ENCODE measurements around the gene ENO4. TPM values are rescaled to one million over a fixed set of nuclear protein-coding genes. Genes with fewer than 3 reads are reported as not detected.

The ENO4 gene
- total and polyA plus RNA-seq, 7 experiments from 2014 or later = not detected

- Mint-ChIP-seq H3K27ac (no peak overlapping the region), H3K4me3 (no peak overlapping the region), H3K4me1 (no peaks in the 10 kb centered on the region), H3K36me3 (no peaks in the 10 kb centered on the region), H3K27me3 (peaks cover 0 to 18% (median 5%) of the 10 kb centered on the region in 5 donors), H3K9me3 (peaks cover 0 to 2% (median 0%) of the 10 kb centered on the region in 11 donors)
- Histone ChIP-seq H3K4me3 (ENCODE audit: low read length) (no peak overlapping the region), H3K36me3 (ENCODE audit: control insufficient read depth in 2 of 3, insufficient read depth in 3 of 3, low read length in 3 of 3) (no peaks in the 10 kb centered on the region), H3K9me3 (ENCODE audit: control insufficient read depth in 2 of 3, low read length in 3 of 3) (no peaks in the 10 kb centered on the region), H3K27ac (ENCODE audit: low read depth, low read length) (no peak overlapping the region), H3K27me3 (ENCODE audit: control insufficient read depth in 2 of 2, insufficient read depth in 2 of 2, low read length in 2 of 2) (no peaks in the 10 kb centered on the region), H3K4me1 (ENCODE audit: control insufficient read depth in 2 of 2, insufficient read depth in 2 of 2, low read length in 2 of 2) (no peaks in the 10 kb centered on the region)
- ATAC-seq (no peak), DNase-seq (no peak)
- ChIA-PET POLR2A (no interaction called here), CTCF (no interaction called here)
- intact Hi-C loops (cut with micrococcal nuclease) = no loop called here
These were observed 60.0 kb downstream of the ENO4 start for GRCh38 chr10:116909307-116909706.

- Histone ChIP-seq H3K27ac (ENCODE audit: low read depth, low read length) (no peak overlapping the region), H3K9me3 (ENCODE audit: control insufficient read depth in 2 of 3, low read length in 3 of 3) (no peaks in the 10 kb centered on the region), H3K36me3 (ENCODE audit: control insufficient read depth in 2 of 3, insufficient read depth in 3 of 3, low read length in 3 of 3) (no peaks in the 10 kb centered on the region), H3K4me1 (ENCODE audit: control insufficient read depth in 2 of 2, insufficient read depth in 2 of 2, low read length in 2 of 2) (no peaks in the 10 kb centered on the region), H3K4me3 (ENCODE audit: low read length) (no peak overlapping the region), H3K27me3 (ENCODE audit: control insufficient read depth in 2 of 2, insufficient read depth in 2 of 2, low read length in 2 of 2) (no peaks in the 10 kb centered on the region)
- ATAC-seq (no peak), DNase-seq (no peak)
- POLR2A ChIA-PET = no interaction called here
- Mint-ChIP-seq H3K4me1 (no peaks in the 10 kb centered on the region), H3K9me3 (peaks cover 0 to 2% (median 0%) of the 10 kb centered on the region in 11 donors), H3K27me3 (peaks cover 0 to 15% (median 5%) of the 10 kb centered on the region in 5 donors), H3K27ac (no peak overlapping the region), H3K4me3 (no peak overlapping the region), H3K36me3 (no peaks in the 10 kb centered on the region)
- CTCF ChIA-PET = no interaction called here
- intact Hi-C loops (cut with micrococcal nuclease) = no loop called here
These were observed 61.6 kb downstream of the ENO4 start for GRCh38 chr10:116910910-116911309.

- H3K9me3 ChIP-seq (ENCODE audit: control insufficient read depth in 2 of 3, low read length in 3 of 3) = no peaks in the 10 kb centered on the region
- no peak overlapping the region for H3K4me3 Mint-ChIP-seq
- H3K9me3 Mint-ChIP-seq = peaks cover 0 to 2% (median 0%) of the 10 kb centered on the region in 11 donors
- H3K27me3 Mint-ChIP-seq = peaks cover 0 to 15% (median 5%) of the 10 kb centered on the region in 5 donors
- DNase-seq (no peak), ATAC-seq (no peak)
- CTCF ChIA-PET = interaction anchor here (0.9 kb wide), 1 partner anchor 262 kb away, joined by 3 read pairs; no protein-coding TSS in a partner anchor
- no peaks in the 10 kb centered on the region for H3K4me1 ChIP-seq (ENCODE audit: control insufficient read depth in 2 of 2, insufficient read depth in 2 of 2, low read length in 2 of 2)
- intact Hi-C loops (cut with micrococcal nuclease) = no loop called here
- H3K27me3 ChIP-seq (ENCODE audit: control insufficient read depth in 2 of 2, insufficient read depth in 2 of 2, low read length in 2 of 2) = no peaks in the 10 kb centered on the region
- no peaks in the 10 kb centered on the region for H3K36me3 Mint-ChIP-seq
- no peak overlapping the region for H3K27ac Mint-ChIP-seq
- H3K4me1 Mint-ChIP-seq = no peaks in the 10 kb centered on the region
- H3K36me3 ChIP-seq (ENCODE audit: control insufficient read depth in 2 of 3, insufficient read depth in 3 of 3, low read length in 3 of 3) = no peaks in the 10 kb centered on the region
- H3K4me3 ChIP-seq (ENCODE audit: low read length) = no peak overlapping the region
- POLR2A ChIA-PET = interaction anchor here (0.6 kb wide), 1 partner anchor 12 kb away, joined by 3 read pairs; no protein-coding TSS in a partner anchor
- H3K27ac ChIP-seq (ENCODE audit: low read depth, low read length) = no peak overlapping the region
These were observed 62.9 kb downstream of the ENO4 start for GRCh38 chr10:116912162-116912561.

GRCh38 chr10:116913695-116914094, 64.4 kb downstream of the ENO4 start:
- Mint-ChIP-seq H3K27ac (no peak overlapping the region), H3K36me3 (no peaks in the 10 kb centered on the region), H3K27me3 (peaks cover 0 to 15% (median 11%) of the 10 kb centered on the region in 5 donors), H3K9me3 (peaks cover 0 to 2% (median 0%) of the 10 kb centered on the region in 11 donors), H3K4me3 (no peak overlapping the region), H3K4me1 (no peaks in the 10 kb centered on the region)
- Histone ChIP-seq H3K27ac (ENCODE audit: low read depth, low read length) (no peak overlapping the region), H3K36me3 (ENCODE audit: control insufficient read depth in 2 of 3, insufficient read depth in 3 of 3, low read length in 3 of 3) (no peaks in the 10 kb centered on the region), H3K4me1 (ENCODE audit: control insufficient read depth in 2 of 2, insufficient read depth in 2 of 2, low read length in 2 of 2) (no peaks in the 10 kb centered on the region), H3K27me3 (ENCODE audit: control insufficient read depth in 2 of 2, insufficient read depth in 2 of 2, low read length in 2 of 2) (no peaks in the 10 kb centered on the region), H3K4me3 (ENCODE audit: low read length) (no peak overlapping the region), H3K9me3 (ENCODE audit: control insufficient read depth in 2 of 3, low read length in 3 of 3) (no peaks in the 10 kb centered on the region)
- CTCF ChIA-PET = no interaction called here
- POLR2A ChIA-PET = no interaction called here
- intact Hi-C loops (cut with micrococcal nuclease) = no loop called here
- ATAC-seq (no peak), DNase-seq (no peak)

- H3K36me3 ChIP-seq (ENCODE audit: control insufficient read depth in 2 of 3, insufficient read depth in 3 of 3, low read length in 3 of 3) = no peaks in the 10 kb centered on the region
- ChIA-PET CTCF (no interaction called here), POLR2A (no interaction called here)
- DNase-seq = no peak
- no peak overlapping the region for H3K27ac ChIP-seq (ENCODE audit: low read depth, low read length)
- Mint-ChIP-seq H3K4me3 (no peak overlapping the region), H3K4me1 (no peaks in the 10 kb centered on the region), H3K27me3 (peaks cover 0 to 16% (median 6%) of the 10 kb centered on the region in 5 donors), H3K27ac (no peak overlapping the region), H3K9me3 (peaks cover 0 to 2% (median 0%) of the 10 kb centered on the region in 11 donors), H3K36me3 (no peaks in the 10 kb centered on the region)
- no peaks in the 10 kb centered on the region for H3K27me3 ChIP-seq (ENCODE audit: control insufficient read depth in 2 of 2, insufficient read depth in 2 of 2, low read length in 2 of 2)
- H3K4me3 ChIP-seq (ENCODE audit: low read length) = no peak overlapping the region
- no peaks in the 10 kb centered on the region for H3K9me3 ChIP-seq (ENCODE audit: control insufficient read depth in 2 of 3, low read length in 3 of 3)
- no peak for ATAC-seq
- no peaks in the 10 kb centered on the region for H3K4me1 ChIP-seq (ENCODE audit: control insufficient read depth in 2 of 2, insufficient read depth in 2 of 2, low read length in 2 of 2)
- intact Hi-C loops (cut with micrococcal nuclease) = no loop called here
These were observed 66.0 kb downstream of the ENO4 start for GRCh38 chr10:116915340-116915739.

GRCh38 chr10:116917481-116917880, 68.2 kb downstream of the ENO4 start:
- peaks cover 0 to 3% (median 0%) of the 10 kb centered on the region in 11 donors for H3K9me3 Mint-ChIP-seq
- Histone ChIP-seq H3K4me1 (ENCODE audit: control insufficient read depth in 2 of 2, insufficient read depth in 2 of 2, low read length in 2 of 2) (no peaks in the 10 kb centered on the region), H3K27ac (ENCODE audit: low read depth, low read length) (no peak overlapping the region), H3K36me3 (ENCODE audit: control insufficient read depth in 2 of 3, insufficient read depth in 3 of 3, low read length in 3 of 3) (no peaks in the 10 kb centered on the region), H3K9me3 (ENCODE audit: control insufficient read depth in 2 of 3, low read length in 3 of 3) (no peaks in the 10 kb centered on the region), H3K27me3 (ENCODE audit: control insufficient read depth in 2 of 2, insufficient read depth in 2 of 2, low read length in 2 of 2) (no peaks in the 10 kb centered on the region), H3K4me3 (ENCODE audit: low read length) (no peak overlapping the region)
- H3K27ac Mint-ChIP-seq = no peak overlapping the region
- H3K4me3 Mint-ChIP-seq = no peak overlapping the region
- H3K4me1 Mint-ChIP-seq = no peaks in the 10 kb centered on the region
- H3K36me3 Mint-ChIP-seq = no peaks in the 10 kb centered on the region
- ATAC-seq (no peak), DNase-seq (no peak)
- POLR2A ChIA-PET = no interaction called here
- intact Hi-C loops (cut with micrococcal nuclease) = no loop called here
- H3K27me3 Mint-ChIP-seq = peaks cover 0 to 13% (median 6%) of the 10 kb centered on the region in 5 donors
- CTCF ChIA-PET = interaction anchor here (0.7 kb wide), 1 partner anchor 41 kb away, joined by 3 read pairs; no protein-coding TSS in a partner anchor

- Histone ChIP-seq H3K27ac (ENCODE audit: low read depth, low read length) (no peak overlapping the region), H3K36me3 (ENCODE audit: control insufficient read depth in 2 of 3, insufficient read depth in 3 of 3, low read length in 3 of 3) (no peaks in the 10 kb centered on the region), H3K4me3 (ENCODE audit: low read length) (no peak overlapping the region), H3K9me3 (ENCODE audit: control insufficient read depth in 2 of 3, low read length in 3 of 3) (no peaks in the 10 kb centered on the region), H3K4me1 (ENCODE audit: control insufficient read depth in 2 of 2, insufficient read depth in 2 of 2, low read length in 2 of 2) (no peaks in the 10 kb centered on the region), H3K27me3 (ENCODE audit: control insufficient read depth in 2 of 2, insufficient read depth in 2 of 2, low read length in 2 of 2) (no peaks in the 10 kb centered on the region)
- ATAC-seq = no peak
- H3K9me3 Mint-ChIP-seq = peaks cover 0 to 3% (median 0%) of the 10 kb centered on the region in 11 donors
- H3K27me3 Mint-ChIP-seq = peaks cover 0 to 15% (median 6%) of the 10 kb centered on the region in 5 donors
- no peak for DNase-seq
- H3K36me3 Mint-ChIP-seq = no peaks in the 10 kb centered on the region
- H3K4me3 Mint-ChIP-seq = no peak overlapping the region
- intact Hi-C loops (cut with micrococcal nuclease) = no loop called here
- H3K27ac Mint-ChIP-seq = no peak overlapping the region
- POLR2A ChIA-PET = no interaction called here
- H3K4me1 Mint-ChIP-seq = no peaks in the 10 kb centered on the region
- CTCF ChIA-PET = no interaction called here
These were observed 69.3 kb downstream of the ENO4 start for GRCh38 chr10:116918583-116918982.
